HepG2 (cell line): ENCODE data around the gene PTPN14. TPM values are rescaled to one million over a fixed set of nuclear protein-coding genes. Genes with fewer than 3 reads are reported as not detected.

Experiments used
- ATAC-seq: fragments of 200-7000 bp; cut with Tn5 transposase; 3 replicates; pipeline ENCODE4 v1.9.1; 2020; ENCODE audit warnings: mild to moderate bottlenecking, moderate library complexity
- BruUV-seq: library from RNA; stranded (reverse); fragments of 400-500 nt; replicated peaks from 2 replicates; lab custom pipeline; 2021; lab: Mats Ljungman, UMichigan
- CTCF ChIA-PET: fragments of 300-600 bp; formaldehyde crosslinking; extraction: SDS; loops from one replicate; lab custom pipeline; 2021; ENCODE audit warnings: low total read pairs, inconsistent platforms, low intra/inter-chr PET ratio; lab: Yijun Ruan, JAX
- POLR2A ChIA-PET: fragments of 350-600 bp; sonication (Branson Sonifier 250); formaldehyde crosslinking; loops from one replicate; lab custom pipeline; 2020; ENCODE audit warnings: antibody characterized with exemption, inconsistent platforms; lab: Yijun Ruan, JAX
- DNase-seq: peaks from one replicate; pipeline ENCODE4 v3.0.0-alpha.2; 2015; ENCODE audit warnings: low spot score
- FAIRE-seq: peaks from 3 replicates; lab custom pipeline; 2011; peaks lifted over from hg19 to GRCh38; lab: Jason Lieb, UNC
- H2AFZ ChIP-seq: one replicate; pipeline ENCODE4 v1.6.1; 2011; ENCODE audit warnings: low read length, inconsistent platforms
- H3K27ac ChIP-seq: fragments of 300-600 bp; 3 replicates; pipeline ENCODE4 v1.8.0; 2011; ENCODE audit warnings: mixed run types, mild to moderate bottlenecking, mixed read lengths, low read length, inconsistent platforms; ENCODE audit not compliant: insufficient read depth; ENCODE audit errors: extremely low read length
- H3K27me3 ChIP-seq, 2 experiments: fragments of 200-600 bp in 1 of 2; 2 replicates in 1 of 2; 3 replicates in 1 of 2; pipeline versions ENCODE4 v1.6.0 to v1.8.0; 2011; ENCODE audit warnings: low read length in 2 of 2, mild to moderate bottlenecking in 2 of 2, moderate library complexity in 2 of 2, inconsistent platforms in 1 of 2; ENCODE audit not compliant: insufficient read depth in 2 of 2, control insufficient read depth in 1 of 2
- H3K36me3 ChIP-seq, 2 experiments: fragments of 200-600 bp in 1 of 2; replicated peaks in 1 of 2; 2 replicates in 1 of 2; 3 replicates in 1 of 2; pipeline versions ENCODE4 v1.5.1 to v1.8.0; 2011; ENCODE audit warnings: low read length in 2 of 2, inconsistent platforms in 1 of 2; ENCODE audit not compliant: insufficient read depth in 2 of 2, control insufficient read depth in 1 of 2
- H3K4me1 ChIP-seq: 2 replicates; pipeline ENCODE4 v1.5.1; 2012; ENCODE audit warnings: low read length, inconsistent platforms; ENCODE audit not compliant: insufficient read depth
- H3K4me2 ChIP-seq: 2 replicates; pipeline ENCODE4 v1.6.0; 2011; ENCODE audit warnings: low read depth, low read length, inconsistent platforms
- H3K4me3 ChIP-seq, 3 experiments: fragments of 200-600 bp in 1 of 3; sonication (generic), shearing (Covaris generic) in 1 of 3; replicated peaks in 1 of 3; 2 replicates each; pipeline ENCODE4 v1.5.1; 2011 to 2016; ENCODE audit warnings: low read length in 3 of 3, inconsistent platforms in 2 of 3, low read depth in 2 of 3, mild to moderate bottlenecking in 2 of 3, control low read depth in 1 of 3, mixed read lengths in 1 of 3; ENCODE audit not compliant: insufficient read depth in 1 of 3
- H3K79me2 ChIP-seq: one replicate; pipeline ENCODE4 v1.6.1; 2011; ENCODE audit warnings: low read length, inconsistent platforms; ENCODE audit not compliant: insufficient read depth
- H3K9ac ChIP-seq: 2 replicates; pipeline ENCODE4 v1.6.0; 2011; ENCODE audit warnings: mild to moderate bottlenecking, low read depth, low read length, inconsistent platforms; ENCODE audit not compliant: insufficient read depth
- H3K9me3 ChIP-seq: 2 replicates; pipeline ENCODE4 v1.5.1; 2012; ENCODE audit warnings: mild to moderate bottlenecking, low read length
- H4K20me1 ChIP-seq: 2 replicates; pipeline ENCODE4 v1.6.0; 2011; ENCODE audit warnings: inconsistent platforms, mild to moderate bottlenecking, low read length, moderate library complexity; ENCODE audit not compliant: insufficient read depth
- ERF ChIP-seq: IDR thresholded peaks from 2 replicates; pipeline ENCODE4 v1.6.1; 2018; ENCODE audit warnings: missing biosample characterization, missing genetic modification reagents
- MAFF ChIP-seq: IDR thresholded peaks from 2 replicates; pipeline ENCODE4 v1.6.1; 2011; ENCODE audit warnings: low read depth, low read length, improper control_type of control experiment
- ZFP36L1 ChIP-seq: sonication (generic); formaldehyde crosslinking; IDR thresholded peaks from 2 replicates; pipeline ENCODE4 v1.8.0; 2022; ENCODE audit warnings: mild to moderate bottlenecking, missing genetic modification reagents, moderate library complexity
- ZNF253 ChIP-seq: sonication (generic); formaldehyde crosslinking; IDR thresholded peaks from 2 replicates; pipeline ENCODE4 v1.8.0; 2022; ENCODE audit warnings: mild to moderate bottlenecking, missing genetic modification reagents, borderline replicate concordance
- ZNF816 ChIP-seq: sonication (generic); formaldehyde crosslinking; IDR thresholded peaks from 2 replicates; pipeline ENCODE4 v1.8.0; 2022; ENCODE audit warnings: missing genetic modification reagents, mild to moderate bottlenecking, borderline replicate concordance
- ZNF879 ChIP-seq: sonication (generic); formaldehyde crosslinking; IDR thresholded peaks from 2 replicates; pipeline ENCODE4 v1.8.1; 2023; ENCODE audit warnings: missing genetic modification reagents
- WGBS: methylation state at CpG from one replicate; pipeline ENCODE4 v1.1.6; 2017; ENCODE audit warnings: low lambda C conversion rate; 5-methylcytosine and 5-hydroxymethylcytosine counted together
- in situ Hi-C: cut with HindIII; loops from 2 replicates; pipeline ENCODE4 v1.10.0; 2017; ENCODE audit warnings: low pct_unique_long_range_greater_than_20kb; ENCODE audit not compliant: extremely low pct_ligation_motif_present
- intact Hi-C: fragments of 100-400 bp; cut with micrococcal nuclease; formaldehyde crosslinking; loops from one replicate; pipeline ENCODE4 v1.10.0; 2022; ENCODE audit not compliant: unreplicated experiment
- polyA plus RNA-seq, 8 experiments: library from polyadenylated mRNA; depleted of rRNA in 3 of 8; stranded (reverse) in 7 of 8; unstranded in 1 of 8; fragments of >200 nt; fragmentation: Illumina TruSeq in 4 of 8; extraction: Trizol in 4 of 8; gene quantifications; 2 replicates each; pipeline versions ENCODE4 v1.2.1 to v1.2.3, GENCODE V29; 2011 to 2016; ENCODE audit warnings: low read depth in 4 of 8, missing spikeins in 1 of 8, mixed read lengths in 1 of 8; ENCODE audit not compliant: insufficient read depth in 1 of 8
- total RNA-seq, 5 experiments: library from RNA; depleted of rRNA; stranded (reverse); fragments of >200 nt; fragmentation: Illumina TruSeq; extraction: Trizol; gene quantifications; 2 replicates each; pipeline ENCODE4 v1.2.3, GENCODE V29; 2016; ENCODE audit warnings: low read depth in 1 of 5
- TF ChIP-seq, protein P1 (sequence below): conservative IDR thresholded peaks from 2 replicates; pipeline ENCODE4 v1.6.1; 2018; ENCODE audit warnings: missing genetic modification reagents
- TF ChIP-seq, protein P2 (sequence below): sonication (generic); formaldehyde crosslinking; IDR thresholded peaks from 2 replicates; pipeline ENCODE4 v1.8.0; 2022; ENCODE audit warnings: mild to moderate bottlenecking, missing genetic modification reagents; ENCODE audit not compliant: insufficient replicate concordance
- TF ChIP-seq, protein P3 (sequence below): IDR thresholded peaks from 2 replicates; pipeline ENCODE4 v1.4.0; 2020; ENCODE audit warnings: mild to moderate bottlenecking, missing genetic modification reagents
- TF ChIP-seq, protein P4 (sequence below): sonication (generic); formaldehyde crosslinking; IDR thresholded peaks from 2 replicates; pipeline ENCODE4 v1.4.0; 2020; ENCODE audit warnings: missing genetic modification reagents, borderline replicate concordance
- TF ChIP-seq, protein P5 (sequence below): IDR thresholded peaks from 2 replicates; pipeline ENCODE4 v1.6.1; 2016; ENCODE audit warnings: mild to moderate bottlenecking, missing biosample characterization, missing genetic modification reagents

The PTPN14 gene
- total and polyA plus RNA-seq, 2 of the 13 experiments (the other 11 are each of a cell fraction or from before 2014, with no cell fraction given): 3.9 to 4.7 TPM

DNA sequence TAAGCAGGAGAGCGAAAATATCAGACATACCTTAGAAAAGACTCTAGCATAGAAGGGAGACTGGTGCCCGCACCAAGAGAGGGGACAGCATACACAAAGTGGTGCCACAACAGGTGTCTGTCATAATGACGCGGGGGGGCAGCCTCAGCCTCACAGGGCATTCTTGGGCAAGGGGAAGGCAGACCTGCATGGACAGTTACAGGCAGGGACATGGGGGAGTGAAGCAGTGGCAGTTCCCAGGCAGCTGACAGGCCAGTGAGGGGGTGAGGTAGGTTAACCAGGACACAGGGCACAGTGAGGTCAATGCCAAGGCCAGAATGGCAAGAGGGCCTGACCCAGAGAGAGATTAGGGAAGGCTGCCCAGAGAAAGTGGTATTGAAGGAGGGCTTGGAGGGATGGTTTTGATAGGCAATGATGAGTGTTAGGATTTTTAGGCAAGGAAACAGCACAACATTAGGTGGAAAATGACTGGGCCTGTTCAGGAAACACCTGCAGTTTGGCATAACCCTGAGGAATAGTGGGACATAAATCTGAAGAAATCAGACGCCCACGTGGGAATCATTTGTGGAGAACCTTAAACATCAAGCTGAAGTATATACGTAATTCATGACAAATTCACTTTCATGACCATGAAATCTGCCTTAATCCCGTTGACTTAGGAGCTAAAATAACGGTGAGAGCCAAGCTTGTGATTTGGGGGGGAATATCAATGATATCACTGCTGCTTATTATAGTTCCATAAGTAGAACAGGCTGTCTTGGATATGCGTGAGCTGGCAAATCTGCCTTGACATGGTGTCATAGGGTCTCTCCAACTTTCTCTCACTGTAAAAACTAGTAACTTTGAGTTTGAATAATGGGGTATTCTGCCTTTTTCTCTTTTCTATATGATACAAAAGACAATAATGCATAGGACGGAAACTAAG, 8.9 kb downstream of the PTPN14 start:
- no peak overlapping the region for H3K9ac ChIP-seq
- no peaks in the 10 kb centered on the region for H3K79me2 ChIP-seq
- no peak overlapping the region for H3K27ac ChIP-seq
- FAIRE-seq (no peak), ATAC-seq (no peak), DNase-seq (no peak)
- no peak overlapping the region for H2AFZ ChIP-seq
- ChIA-PET POLR2A (no interaction called here), CTCF (no interaction called here)
- no peak overlapping the region for H3K4me3 ChIP-seq
- WGBS: 96% methylated on average over 11 of the region's 11 CpGs
- H3K27me3 ChIP-seq: no peaks in the 10 kb centered on the region
- intact Hi-C loops (no loop called here), in situ Hi-C loops (loop anchor here (10.0 kb wide), 1 partner anchor 62 kb away; the partner anchor contains the start of gene CENPF)
- H3K9me3 ChIP-seq: no peaks in the 10 kb centered on the region
- H3K36me3 ChIP-seq: no peaks in the 10 kb centered on the region
- peaks cover 4% of the 10 kb centered on the region for H3K4me1 ChIP-seq
- H3K4me2 ChIP-seq: no peak overlapping the region
- peaks cover 2% of the 10 kb centered on the region; the same call in 1 of the 2 replicates for H4K20me1 ChIP-seq
- no TSS peak for BruUV-seq
- TF ChIP-seq ERF (CRISPR knock-in tag): no peak
- TF ChIP-seq, protein P1, sequence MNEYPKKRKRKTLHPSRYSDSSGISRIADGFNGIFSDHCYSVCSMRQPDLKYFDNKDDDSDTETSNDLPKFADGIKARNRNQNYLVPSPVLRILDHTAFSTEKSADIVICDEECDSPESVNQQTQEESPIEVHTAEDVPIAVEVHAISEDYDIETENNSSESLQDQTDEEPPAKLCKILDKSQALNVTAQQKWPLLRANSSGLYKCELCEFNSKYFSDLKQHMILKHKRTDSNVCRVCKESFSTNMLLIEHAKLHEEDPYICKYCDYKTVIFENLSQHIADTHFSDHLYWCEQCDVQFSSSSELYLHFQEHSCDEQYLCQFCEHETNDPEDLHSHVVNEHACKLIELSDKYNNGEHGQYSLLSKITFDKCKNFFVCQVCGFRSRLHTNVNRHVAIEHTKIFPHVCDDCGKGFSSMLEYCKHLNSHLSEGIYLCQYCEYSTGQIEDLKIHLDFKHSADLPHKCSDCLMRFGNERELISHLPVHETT: no peak
- TF ChIP-seq, protein P2, sequence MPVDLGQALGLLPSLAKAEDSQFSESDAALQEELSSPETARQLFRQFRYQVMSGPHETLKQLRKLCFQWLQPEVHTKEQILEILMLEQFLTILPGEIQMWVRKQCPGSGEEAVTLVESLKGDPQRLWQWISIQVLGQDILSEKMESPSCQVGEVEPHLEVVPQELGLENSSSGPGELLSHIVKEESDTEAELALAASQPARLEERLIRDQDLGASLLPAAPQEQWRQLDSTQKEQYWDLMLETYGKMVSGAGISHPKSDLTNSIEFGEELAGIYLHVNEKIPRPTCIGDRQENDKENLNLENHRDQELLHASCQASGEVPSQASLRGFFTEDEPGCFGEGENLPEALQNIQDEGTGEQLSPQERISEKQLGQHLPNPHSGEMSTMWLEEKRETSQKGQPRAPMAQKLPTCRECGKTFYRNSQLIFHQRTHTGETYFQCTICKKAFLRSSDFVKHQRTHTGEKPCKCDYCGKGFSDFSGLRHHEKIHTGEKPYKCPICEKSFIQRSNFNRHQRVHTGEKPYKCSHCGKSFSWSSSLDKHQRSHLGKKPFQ (CRISPR knock-in tag): no peak
- TF ChIP-seq ZNF253: no peak
- no peak for TF ChIP-seq ZNF879 (CRISPR knock-in tag)
- TF ChIP-seq, protein P3, sequence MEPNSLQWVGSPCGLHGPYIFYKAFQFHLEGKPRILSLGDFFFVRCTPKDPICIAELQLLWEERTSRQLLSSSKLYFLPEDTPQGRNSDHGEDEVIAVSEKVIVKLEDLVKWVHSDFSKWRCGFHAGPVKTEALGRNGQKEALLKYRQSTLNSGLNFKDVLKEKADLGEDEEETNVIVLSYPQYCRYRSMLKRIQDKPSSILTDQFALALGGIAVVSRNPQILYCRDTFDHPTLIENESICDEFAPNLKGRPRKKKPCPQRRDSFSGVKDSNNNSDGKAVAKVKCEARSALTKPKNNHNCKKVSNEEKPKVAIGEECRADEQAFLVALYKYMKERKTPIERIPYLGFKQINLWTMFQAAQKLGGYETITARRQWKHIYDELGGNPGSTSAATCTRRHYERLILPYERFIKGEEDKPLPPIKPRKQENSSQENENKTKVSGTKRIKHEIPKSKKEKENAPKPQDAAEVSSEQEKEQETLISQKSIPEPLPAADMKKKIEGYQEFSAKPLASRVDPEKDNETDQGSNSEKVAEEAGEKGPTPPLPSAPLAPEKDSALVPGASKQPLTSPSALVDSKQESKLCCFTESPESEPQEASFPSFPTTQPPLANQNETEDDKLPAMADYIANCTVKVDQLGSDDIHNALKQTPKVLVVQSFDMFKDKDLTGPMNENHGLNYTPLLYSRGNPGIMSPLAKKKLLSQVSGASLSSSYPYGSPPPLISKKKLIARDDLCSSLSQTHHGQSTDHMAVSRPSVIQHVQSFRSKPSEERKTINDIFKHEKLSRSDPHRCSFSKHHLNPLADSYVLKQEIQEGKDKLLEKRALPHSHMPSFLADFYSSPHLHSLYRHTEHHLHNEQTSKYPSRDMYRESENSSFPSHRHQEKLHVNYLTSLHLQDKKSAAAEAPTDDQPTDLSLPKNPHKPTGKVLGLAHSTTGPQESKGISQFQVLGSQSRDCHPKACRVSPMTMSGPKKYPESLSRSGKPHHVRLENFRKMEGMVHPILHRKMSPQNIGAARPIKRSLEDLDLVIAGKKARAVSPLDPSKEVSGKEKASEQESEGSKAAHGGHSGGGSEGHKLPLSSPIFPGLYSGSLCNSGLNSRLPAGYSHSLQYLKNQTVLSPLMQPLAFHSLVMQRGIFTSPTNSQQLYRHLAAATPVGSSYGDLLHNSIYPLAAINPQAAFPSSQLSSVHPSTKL (CRISPR knock-in tag): no peak
- TF ChIP-seq MAFF: no peak
- TF ChIP-seq, protein P4, sequence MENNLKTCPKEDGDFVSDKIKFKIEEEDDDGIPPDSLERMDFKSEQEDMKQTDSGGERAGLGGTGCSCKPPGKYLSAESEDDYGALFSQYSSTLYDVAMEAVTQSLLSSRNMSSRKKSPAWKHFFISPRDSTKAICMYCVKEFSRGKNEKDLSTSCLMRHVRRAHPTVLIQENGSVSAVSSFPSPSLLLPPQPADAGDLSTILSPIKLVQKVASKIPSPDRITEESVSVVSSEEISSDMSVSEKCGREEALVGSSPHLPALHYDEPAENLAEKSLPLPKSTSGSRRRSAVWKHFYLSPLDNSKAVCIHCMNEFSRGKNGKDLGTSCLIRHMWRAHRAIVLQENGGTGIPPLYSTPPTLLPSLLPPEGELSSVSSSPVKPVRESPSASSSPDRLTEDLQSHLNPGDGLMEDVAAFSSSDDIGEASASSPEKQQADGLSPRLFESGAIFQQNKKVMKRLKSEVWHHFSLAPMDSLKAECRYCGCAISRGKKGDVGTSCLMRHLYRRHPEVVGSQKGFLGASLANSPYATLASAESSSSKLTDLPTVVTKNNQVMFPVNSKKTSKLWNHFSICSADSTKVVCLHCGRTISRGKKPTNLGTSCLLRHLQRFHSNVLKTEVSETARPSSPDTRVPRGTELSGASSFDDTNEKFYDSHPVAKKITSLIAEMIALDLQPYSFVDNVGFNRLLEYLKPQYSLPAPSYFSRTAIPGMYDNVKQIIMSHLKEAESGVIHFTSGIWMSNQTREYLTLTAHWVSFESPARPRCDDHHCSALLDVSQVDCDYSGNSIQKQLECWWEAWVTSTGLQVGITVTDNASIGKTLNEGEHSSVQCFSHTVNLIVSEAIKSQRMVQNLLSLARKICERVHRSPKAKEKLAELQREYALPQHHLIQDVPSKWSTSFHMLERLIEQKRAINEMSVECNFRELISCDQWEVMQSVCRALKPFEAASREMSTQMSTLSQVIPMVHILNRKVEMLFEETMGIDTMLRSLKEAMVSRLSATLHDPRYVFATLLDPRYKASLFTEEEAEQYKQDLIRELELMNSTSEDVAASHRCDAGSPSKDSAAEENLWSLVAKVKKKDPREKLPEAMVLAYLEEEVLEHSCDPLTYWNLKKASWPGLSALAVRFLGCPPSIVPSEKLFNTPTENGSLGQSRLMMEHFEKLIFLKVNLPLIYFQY (CRISPR knock-in tag): no peak
- no peak for TF ChIP-seq ZFP36L1 (CRISPR knock-in tag)
- TF ChIP-seq, protein P5, sequence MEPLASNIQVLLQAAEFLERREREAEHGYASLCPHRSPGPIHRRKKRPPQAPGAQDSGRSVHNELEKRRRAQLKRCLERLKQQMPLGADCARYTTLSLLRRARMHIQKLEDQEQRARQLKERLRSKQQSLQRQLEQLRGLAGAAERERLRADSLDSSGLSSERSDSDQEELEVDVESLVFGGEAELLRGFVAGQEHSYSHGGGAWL (CRISPR knock-in tag): no peak
- no peak for TF ChIP-seq ZNF816 (CRISPR knock-in tag)
